Sigmoid colon (tissue), 7 donors: Measurements from ENCODE around the gene CAPNS2. TPM values are rescaled to one million over a fixed set of nuclear protein-coding genes. Genes with fewer than 3 reads are reported as not detected.

Experiments
- DNase-seq: peaks from one replicate; pipeline ENCODE4 v3.0.0-alpha.2; 2019
- H3K27ac ChIP-seq, 4 donors: fragments of 200-600 bp; sonication (generic); one replicate each; pipeline ENCODE4 v1.5.1; 2016 to 2019; ENCODE audit warnings: mild to moderate bottlenecking in 1 of 4
- H3K27me3 ChIP-seq, 3 donors: fragments of 200-600 bp; sonication (generic); one replicate each; pipeline ENCODE4 v1.5.1; 2019; ENCODE audit warnings: mild to moderate bottlenecking in 1 of 3
- H3K36me3 ChIP-seq, 4 donors: fragments of 200-600 bp; sonication (generic); one replicate each; pipeline ENCODE4 v1.5.1; 2016 to 2019
- H3K4me1 ChIP-seq, 4 donors: fragments of 200-600 bp; sonication (generic); one replicate each; pipeline ENCODE4 v1.5.1; 2017 to 2019
- H3K4me3 ChIP-seq, 4 donors: fragments of 200-600 bp; sonication (generic); one replicate each; pipeline ENCODE4 v1.5.1; 2017 to 2019; ENCODE audit warnings: mild to moderate bottlenecking in 2 of 4, moderate library complexity in 1 of 4
- H3K9me3 ChIP-seq, 4 donors: fragments of 200-600 bp in 3 of 4; sonication (generic) in 3 of 4; one replicate each; pipeline versions ENCODE4 v1.5.1 to v1.6.1; 2013 to 2019
- CTCF ChIP-seq, 4 experiments: fragments of 450-650 bp in 3 of 4; fragments of 200-600 bp in 1 of 4; IDR thresholded peaks; one replicate each; pipeline ENCODE4 v1.5.1; 2016 to 2019; ENCODE audit warnings: antibody characterized with exemption in 4 of 4, mild to moderate bottlenecking in 3 of 4, moderate library complexity in 2 of 4
- EP300 ChIP-seq, 4 donors: sonication (generic); formaldehyde crosslinking; IDR thresholded peaks; one replicate each; pipeline ENCODE4 v1.6.1; 2017; ENCODE audit warnings: antibody characterized with exemption in 4 of 4
- POLR2A ChIP-seq, 2 donors: fragments of 450-650 bp; IDR thresholded peaks; one replicate each; pipeline ENCODE4 v1.6.1; 2016; ENCODE audit warnings: antibody characterized with exemption in 2 of 2, mild to moderate bottlenecking in 2 of 2, moderate library complexity in 2 of 2
- POLR2AphosphoS5 ChIP-seq, 4 donors: sonication (generic); formaldehyde crosslinking; IDR thresholded peaks; one replicate each; pipeline ENCODE4 v1.6.1; 2017; ENCODE audit warnings: antibody characterized with exemption in 4 of 4
- WGBS, 2 donors: extraction: QIAGEN DNeasy Blood & Tissue Kit; methylation state at CpG; one replicate each; pipeline ENCODE4 v1.1.7; 2013; 5-methylcytosine and 5-hydroxymethylcytosine counted together
- intact Hi-C: fragments of 100-400 bp; cut with DNase I; formaldehyde crosslinking; loops from one replicate; pipeline ENCODE4 v1.15.1; 2023
- polyA plus RNA-seq, 3 donors: library from polyadenylated mRNA; stranded (reverse); fragments of 200-250 nt; gene quantifications; one replicate each; pipeline ENCODE4 v1.2.3, GENCODE V29; 2013
- total RNA-seq, 4 donors: library from RNA; depleted of rRNA; stranded (reverse); fragments of >200 nt; gene quantifications; one replicate each; pipeline ENCODE4 v1.1.0, GENCODE V29; 2016
- donor health status: healthy with polysubstance abuse.
- donor health status: Bipolar disorder and iron deficiency.
- donor health status: healthy.

Gene CAPNS2
- total and polyA plus RNA-seq, 7 donors: 0.07 to 0.95 (median 0.83) TPM; not detected in 4

DNA sequence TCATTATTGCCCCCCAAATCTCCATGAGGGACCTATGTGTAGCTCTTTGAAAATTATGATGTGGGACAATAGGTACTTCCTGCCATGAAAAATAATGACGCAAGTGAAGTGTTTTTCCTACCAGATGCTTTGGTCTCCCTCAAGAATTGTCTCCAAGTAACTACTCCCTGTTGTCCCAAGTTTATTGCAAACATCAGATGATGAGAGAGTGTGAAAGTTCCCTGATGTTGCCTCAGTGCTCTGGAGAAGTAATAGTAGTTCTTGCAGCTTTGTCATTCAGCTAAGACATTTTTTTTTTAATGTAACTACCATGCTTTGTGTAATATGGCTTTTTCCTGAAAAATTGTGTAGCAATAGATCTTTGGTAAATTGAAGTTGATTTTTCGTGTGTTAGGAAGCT lies 37.5 kb upstream of the CAPNS2 start:
- H3K27ac ChIP-seq: no peak overlapping the region
- intact Hi-C loops: no loop called here

GRCh38 chr16:55530316-55530856 lies 36.1 kb upstream of the CAPNS2 start:
- Histone ChIP-seq H3K27me3 (no peaks in the 10 kb centered on the region), H3K9me3 (no peaks in the 10 kb centered on the region), H3K4me3 (no peak overlapping the region), H3K27ac (no peak overlapping the region), H3K4me1 (peaks cover 0 to 2% (median 0%) of the 10 kb centered on the region in 4 donors), H3K36me3 (peaks cover 0 to 9% (median 0%) of the 10 kb centered on the region in 4 donors)
- intact Hi-C loops: no loop called here
- no peak for DNase-seq
- 27 to 75% methylated on average over 1 of the region's 1 CpG for WGBS, 2 donors
- TF ChIP-seq POLR2A (IDR thresholded peaks at IDR 0.05) (no peak), EP300 (IDR thresholded peaks at IDR 0.05) (no peak), CTCF (IDR thresholded peaks at IDR 0.05) (no peak), POLR2AphosphoS5 (IDR thresholded peaks at IDR 0.05) (no peak)

More for the DNA sequence above, 37.5 kb upstream of the CAPNS2 start:
- Histone ChIP-seq H3K9me3 (no peaks in the 10 kb centered on the region), H3K4me3 (no peak overlapping the region), H3K27me3 (no peaks in the 10 kb centered on the region), H3K4me1 (peaks cover 0 to 2% (median 0%) of the 10 kb centered on the region in 4 donors), H3K36me3 (peaks cover 0 to 9% (median 0%) of the 10 kb centered on the region in 4 donors)
- WGBS, 2 donors: 42 to 73% methylated on average over 2 of the region's 2 CpGs
- DNase-seq: no peak
- no peak for TF ChIP-seq POLR2A (IDR thresholded peaks at IDR 0.05)
- TF ChIP-seq EP300 (IDR thresholded peaks at IDR 0.05): no peak
- TF ChIP-seq CTCF (IDR thresholded peaks at IDR 0.05): no peak
- no peak for TF ChIP-seq POLR2AphosphoS5 (IDR thresholded peaks at IDR 0.05)

GRCh38 chr16:55532227-55532626 lies 34.3 kb upstream of the CAPNS2 start:
- intact Hi-C loops: no loop called here
- H3K4me1 ChIP-seq: no peaks in the 10 kb centered on the region
- no peak overlapping the region for H3K4me3 ChIP-seq
- TF ChIP-seq EP300 (IDR thresholded peaks at IDR 0.05) (no peak), POLR2AphosphoS5 (IDR thresholded peaks at IDR 0.05) (no peak), CTCF (IDR thresholded peaks at IDR 0.05) (no peak), POLR2A (IDR thresholded peaks at IDR 0.05) (no peak)
- H3K9me3 ChIP-seq: no peaks in the 10 kb centered on the region
- WGBS, 2 donors: 94 to 95% methylated on average over 1 of the region's 1 CpG
- no peaks in the 10 kb centered on the region for H3K27me3 ChIP-seq
- no peak overlapping the region for H3K27ac ChIP-seq
- no peak for DNase-seq
- H3K36me3 ChIP-seq: peaks cover 0 to 9% (median 0%) of the 10 kb centered on the region in 4 donors

GRCh38 chr16:55534756-55535155 lies 31.7 kb upstream of the CAPNS2 start:
- H3K9me3 ChIP-seq: no peaks in the 10 kb centered on the region
- intact Hi-C loops: loop anchor here (5.0 kb wide), 1 partner anchor 32 kb away; no protein-coding TSS in a partner anchor
- WGBS, 2 donors: 78 to 85% methylated on average over 2 of the region's 2 CpGs
- peaks cover 0 to 9% (median 0%) of the 10 kb centered on the region in 4 donors for H3K36me3 ChIP-seq
- no peak overlapping the region for H3K4me3 ChIP-seq
- no peaks in the 10 kb centered on the region for H3K4me1 ChIP-seq
- no peak overlapping the region for H3K27ac ChIP-seq
- H3K27me3 ChIP-seq: no peaks in the 10 kb centered on the region
- TF ChIP-seq EP300 (IDR thresholded peaks at IDR 0.05): no peak
- no peak for TF ChIP-seq POLR2AphosphoS5 (IDR thresholded peaks at IDR 0.05)
- TF ChIP-seq POLR2A (IDR thresholded peaks at IDR 0.05): no peak
- no peak for TF ChIP-seq CTCF (IDR thresholded peaks at IDR 0.05)
- DNase-seq: no peak

- H3K36me3 ChIP-seq: no peaks in the 10 kb centered on the region
- H3K4me3 ChIP-seq: no peak overlapping the region
- WGBS, 2 donors: 17 to 53% methylated on average over 5 of the region's 5 CpGs
- DNase-seq: no peak
- no peak overlapping the region for H3K27ac ChIP-seq
- no peak for TF ChIP-seq POLR2A (IDR thresholded peaks at IDR 0.05)
- no peak for TF ChIP-seq EP300 (IDR thresholded peaks at IDR 0.05)
- TF ChIP-seq CTCF (IDR thresholded peaks at IDR 0.05): no peak
- no peak for TF ChIP-seq POLR2AphosphoS5 (IDR thresholded peaks at IDR 0.05)
- H3K9me3 ChIP-seq: no peaks in the 10 kb centered on the region
- peaks cover 0 to 7% (median 3%) of the 10 kb centered on the region in 4 donors for H3K4me1 ChIP-seq
- no peaks in the 10 kb centered on the region for H3K27me3 ChIP-seq
- intact Hi-C loops: loop anchor here (5.0 kb wide), 1 partner anchor 37 kb away; no protein-coding TSS in a partner anchor
Measured at GRCh38 chr16:55539049-55539448, 27.4 kb upstream of the CAPNS2 start.
